Mucosa of rectum (tissue), 2 donors: ENCODE measurements around the gene RNF157.
A peak's percentile ranks its signal among the peaks of the same experiment; 100 is the strongest.

Experiments
- H3K27ac ChIP-seq, 2 donors: one replicate each; pipeline ENCODE4 v1.7.0; 2013; ENCODE audit warnings: inconsistent platforms in 2 of 2, low read depth in 2 of 2, low read length in 2 of 2
- H3K27me3 ChIP-seq, 2 donors: one replicate each; pipeline ENCODE4 v1.7.0; 2013; ENCODE audit warnings: low read length in 2 of 2; ENCODE audit not compliant: control insufficient read depth in 2 of 2, insufficient read depth in 2 of 2
- H3K36me3 ChIP-seq, 2 donors: one replicate each; pipeline ENCODE4 v1.7.0; 2013; ENCODE audit warnings: low read length in 2 of 2; ENCODE audit not compliant: control insufficient read depth in 2 of 2, insufficient read depth in 2 of 2
- H3K4me1 ChIP-seq, 2 donors: one replicate each; pipeline ENCODE4 v1.7.0; 2013; ENCODE audit warnings: low read length in 2 of 2, mild to moderate bottlenecking in 1 of 2; ENCODE audit not compliant: control insufficient read depth in 2 of 2, insufficient read depth in 2 of 2
- H3K4me3 ChIP-seq, 2 donors: one replicate each; pipeline ENCODE4 v1.7.0; 2013; ENCODE audit warnings: low read length in 2 of 2
- H3K9ac ChIP-seq, 2 donors: one replicate each; pipeline ENCODE4 v1.7.0; 2013; ENCODE audit warnings: low read length in 2 of 2, low read depth in 1 of 2, mild to moderate bottlenecking in 1 of 2
- H3K9me3 ChIP-seq, 2 donors: one replicate each; pipeline ENCODE4 v1.7.0; 2013; ENCODE audit warnings: low read length in 2 of 2; ENCODE audit not compliant: control insufficient read depth in 2 of 2
- donor health status: healthy.
- donor health status: Normal muscosa, but diverticular disease.

The RNF157 gene

GRCh38 chr17:76151896-76152454 lies 88.3 kb downstream of the RNF157 start:
- Histone ChIP-seq H3K27ac (no peak overlapping the region), H3K4me1 (peaks cover 0 to 2% of the 10 kb centered on the region in 2 donors), H3K9ac (no peak overlapping the region), H3K27me3 (no peaks in the 10 kb centered on the region), H3K4me3 (no peak overlapping the region), H3K36me3 (peaks cover 0 to 18% of the 10 kb centered on the region in 2 donors), H3K9me3 (no peaks in the 10 kb centered on the region)

GRCh38 chr17:76150712-76151622 lies 89.3 kb downstream of the RNF157 start:
- no peak overlapping the region for H3K4me3 ChIP-seq
- no peak overlapping the region for H3K9ac ChIP-seq
- H3K27ac ChIP-seq = no peak overlapping the region
- peaks cover 3% of the 10 kb centered on the region in 2 donors for H3K4me1 ChIP-seq
- H3K9me3 ChIP-seq = no peaks in the 10 kb centered on the region
- H3K27me3 ChIP-seq = no peaks in the 10 kb centered on the region
- H3K36me3 ChIP-seq = peaks cover 0 to 16% of the 10 kb centered on the region in 2 donors

- no peaks in the 10 kb centered on the region for H3K27me3 ChIP-seq
- no peaks in the 10 kb centered on the region for H3K9me3 ChIP-seq
- no peak overlapping the region for H3K9ac ChIP-seq
- H3K27ac ChIP-seq = no peak overlapping the region
- no peak overlapping the region for H3K4me3 ChIP-seq
- peaks cover 0 to 13% of the 10 kb centered on the region in 2 donors for H3K36me3 ChIP-seq
- H3K4me1 ChIP-seq = peaks cover 5 to 11% of the 10 kb centered on the region in 2 donors
Measured at GRCh38 chr17:76149214-76149613, 91.1 kb downstream of the RNF157 start.

- Histone ChIP-seq H3K9ac (no peak overlapping the region), H3K4me3 (no peak overlapping the region), H3K9me3 (no peaks in the 10 kb centered on the region), H3K27me3 (no peaks in the 10 kb centered on the region), H3K4me1 (peaks cover 5 to 13% of the 10 kb centered on the region in 2 donors), H3K36me3 (peaks cover 0 to 7% of the 10 kb centered on the region in 2 donors), H3K27ac (no peak overlapping the region)
Measured at GRCh38 chr17:76148015-76148326, 92.3 kb downstream of the RNF157 start.

- Histone ChIP-seq H3K27ac (no peak overlapping the region), H3K4me1 (peaks cover 5 to 13% of the 10 kb centered on the region in 2 donors), H3K27me3 (no peaks in the 10 kb centered on the region), H3K4me3 (no peak overlapping the region), H3K9me3 (no peaks in the 10 kb centered on the region), H3K9ac (no peak overlapping the region), H3K36me3 (peaks cover 0 to 7% of the 10 kb centered on the region in 2 donors)
Measured at GRCh38 chr17:76147211-76148014, 92.9 kb downstream of the RNF157 start.

GRCh38 chr17:76146053-76146851 lies 94.0 kb downstream of the RNF157 start:
- Histone ChIP-seq H3K4me3 (no peak overlapping the region), H3K36me3 (peaks cover 0 to 2% of the 10 kb centered on the region in 2 donors), H3K9me3 (no peaks in the 10 kb centered on the region), H3K9ac (no peak overlapping the region), H3K4me1 (peaks cover 10 to 17% of the 10 kb centered on the region in 2 donors), H3K27ac (peak overlapping the region in 1 of 2 donors; percentile 76), H3K27me3 (no peaks in the 10 kb centered on the region)

GRCh38 chr17:76145231-76146052 lies 94.9 kb downstream of the RNF157 start:
- H3K36me3 ChIP-seq = peaks cover 0 to 2% of the 10 kb centered on the region in 2 donors
- peak overlapping the region; percentile 5 to 76 for H3K27ac ChIP-seq
- H3K4me3 ChIP-seq = no peak overlapping the region
- peak overlapping the region; percentile 9 to 38 for H3K9ac ChIP-seq
- no peaks in the 10 kb centered on the region for H3K9me3 ChIP-seq
- peaks cover 0 to 2% of the 10 kb centered on the region in 2 donors for H3K27me3 ChIP-seq
- peaks cover 14 to 20% of the 10 kb centered on the region in 2 donors for H3K4me1 ChIP-seq

- no peak overlapping the region for H3K9ac ChIP-seq
- no peak overlapping the region for H3K4me3 ChIP-seq
- H3K4me1 ChIP-seq = peaks cover 18 to 31% of the 10 kb centered on the region in 2 donors
- peaks cover 0 to 2% of the 10 kb centered on the region in 2 donors for H3K36me3 ChIP-seq
- H3K27ac ChIP-seq = no peak overlapping the region
- H3K9me3 ChIP-seq = no peaks in the 10 kb centered on the region
- peaks cover 10 to 12% of the 10 kb centered on the region in 2 donors for H3K27me3 ChIP-seq
Measured at GRCh38 chr17:76142585-76143041, 97.7 kb downstream of the RNF157 start.
